GM21786 (cell line): ENCODE results near the gene TENT4B.

ENCODE experiments used
- ATAC-seq: cut with Tn5 transposase; IDR thresholded peaks from one replicate; pipeline ENCODE4 v1.9.1; 2021; ENCODE audit not compliant: unreplicated experiment

Gene TENT4B

GRCh38 chr16:50269769-50270509 is 116.8 kb downstream of the TENT4B start:
- ATAC-seq = no peak

DNA sequence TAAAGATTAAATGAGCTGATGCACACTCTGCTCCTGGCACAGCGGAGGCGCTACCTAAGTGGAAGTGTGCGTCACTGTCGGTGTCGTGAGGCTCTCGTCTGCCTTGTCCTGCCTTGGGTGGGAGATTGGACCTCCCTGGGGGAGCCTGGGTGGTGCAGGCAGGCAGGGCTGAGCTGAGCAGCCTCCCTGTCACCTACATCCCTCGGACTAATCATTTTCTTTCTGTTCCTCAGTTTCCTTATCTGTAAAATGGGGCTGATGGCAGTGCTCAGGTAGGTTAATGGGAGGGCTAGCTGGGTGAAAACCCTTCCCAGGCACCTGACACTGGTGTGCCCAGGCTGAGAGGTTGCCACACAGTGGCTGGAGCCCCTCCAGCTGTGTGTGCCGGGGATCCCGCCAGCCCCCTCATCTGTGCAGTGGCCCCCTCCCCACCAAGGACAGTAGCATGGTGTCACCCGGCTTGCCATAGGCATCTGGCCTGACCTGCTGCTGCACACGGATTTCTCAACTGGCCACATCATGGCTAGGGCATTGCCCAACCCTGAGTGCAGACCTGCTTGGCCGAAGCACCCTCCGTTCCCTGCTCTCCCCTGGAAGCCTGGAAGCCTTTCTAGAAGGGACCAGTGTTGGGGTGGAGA is 117.5 kb downstream of the TENT4B start:
- ATAC-seq = no peak

- no peak for ATAC-seq
These were observed 118.3 kb downstream of the TENT4B start for GRCh38 chr16:50271148-50272041.

DNA sequence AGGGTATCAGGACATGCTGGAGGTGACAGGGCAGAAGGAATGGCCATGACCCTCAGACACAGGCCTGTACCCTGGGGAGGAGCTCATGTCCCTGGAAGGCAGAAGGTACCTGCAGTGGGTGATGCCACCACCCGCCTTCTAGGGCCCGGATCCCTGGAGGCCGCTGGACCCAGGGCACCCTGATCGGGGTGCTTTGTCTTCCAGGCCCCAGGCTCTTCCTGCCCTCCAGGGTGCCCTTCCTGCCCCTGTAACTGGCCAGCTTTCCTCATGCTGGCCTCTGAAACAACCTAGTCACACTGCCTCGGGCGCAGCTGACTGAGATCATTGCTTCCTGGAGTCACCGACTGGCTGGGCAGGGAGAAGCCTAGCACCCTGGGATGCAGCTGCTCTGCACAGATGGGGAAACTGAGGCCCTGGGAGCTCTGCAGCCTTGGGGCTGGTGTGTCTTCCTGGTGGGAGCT is 119.0 kb downstream of the TENT4B start:
- ATAC-seq = no peak

DNA sequence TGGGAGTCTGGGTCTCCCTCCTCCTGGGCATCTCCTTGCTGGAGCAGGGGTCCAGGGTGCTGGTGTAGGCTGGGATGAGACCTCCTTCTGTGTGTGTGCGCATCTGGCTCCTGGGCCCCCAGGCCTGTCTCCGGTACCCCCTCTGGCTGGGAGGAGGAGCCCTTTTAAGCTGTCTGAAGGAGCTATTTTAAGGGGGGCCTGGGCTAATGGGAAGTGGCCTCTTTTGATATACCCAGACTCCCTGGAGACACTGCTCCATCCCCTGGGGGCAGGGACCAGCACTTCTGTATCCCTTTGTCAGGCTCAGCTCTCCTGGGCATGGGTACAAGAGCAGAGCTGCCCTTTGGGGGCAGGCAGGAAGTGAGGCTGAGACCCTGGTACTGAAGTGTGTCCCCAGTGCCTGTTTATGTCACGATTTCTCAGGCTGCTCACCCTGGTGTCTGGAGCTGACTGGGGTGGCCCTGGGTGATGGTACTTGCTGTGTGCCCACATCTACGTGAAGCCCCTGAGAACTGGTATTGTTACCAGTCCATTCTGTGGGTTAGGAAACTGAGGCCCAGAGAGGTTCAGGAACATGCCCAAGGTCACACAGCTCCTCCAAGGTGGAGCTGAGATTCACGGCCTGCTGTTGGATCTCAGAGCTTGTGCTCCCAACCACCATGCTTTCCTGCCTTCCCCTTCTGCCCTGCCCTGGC is 119.7 kb downstream of the TENT4B start:
- ATAC-seq = no peak

DNA sequence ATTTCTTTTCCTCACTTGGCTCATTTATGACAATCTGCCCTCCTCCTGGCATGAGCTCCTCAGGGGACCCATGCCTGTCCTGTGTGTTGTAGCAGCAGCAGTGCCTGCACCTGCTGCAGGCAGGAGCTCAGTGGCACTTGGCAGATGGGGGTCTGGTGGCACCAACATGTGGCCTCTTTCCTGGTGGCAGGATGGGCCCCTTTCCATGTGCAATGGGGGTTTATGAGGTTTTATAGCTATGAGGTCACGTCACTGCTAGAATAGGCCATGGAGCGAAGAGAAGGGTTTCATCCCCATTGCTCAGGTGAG is 120.2 kb downstream of the TENT4B start:
- ATAC-seq = no peak

DNA sequence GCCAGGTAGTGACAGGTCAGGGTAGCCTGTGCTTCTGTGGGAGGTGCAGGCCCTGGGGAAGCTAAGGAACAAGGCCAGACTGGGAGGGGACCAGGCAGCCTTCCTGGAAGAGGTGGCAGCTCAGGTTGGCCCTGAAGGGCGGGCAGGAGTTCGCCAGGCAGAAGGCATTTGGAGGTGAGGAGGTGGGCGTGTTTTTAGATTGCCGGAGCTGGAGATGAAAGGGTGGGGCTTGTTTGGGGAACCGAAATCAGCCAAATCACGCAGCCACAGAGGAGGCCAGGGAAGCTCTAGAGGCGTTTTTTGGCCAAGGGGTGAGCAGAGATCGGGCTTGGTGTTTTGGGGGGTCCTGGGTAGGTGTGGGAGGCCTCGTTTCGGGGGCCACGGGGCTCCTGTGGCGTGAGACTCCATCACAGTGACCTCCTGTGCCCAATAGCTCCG is 120.8 kb downstream of the TENT4B start:
- ATAC-seq = peak; percentile 73

DNA sequence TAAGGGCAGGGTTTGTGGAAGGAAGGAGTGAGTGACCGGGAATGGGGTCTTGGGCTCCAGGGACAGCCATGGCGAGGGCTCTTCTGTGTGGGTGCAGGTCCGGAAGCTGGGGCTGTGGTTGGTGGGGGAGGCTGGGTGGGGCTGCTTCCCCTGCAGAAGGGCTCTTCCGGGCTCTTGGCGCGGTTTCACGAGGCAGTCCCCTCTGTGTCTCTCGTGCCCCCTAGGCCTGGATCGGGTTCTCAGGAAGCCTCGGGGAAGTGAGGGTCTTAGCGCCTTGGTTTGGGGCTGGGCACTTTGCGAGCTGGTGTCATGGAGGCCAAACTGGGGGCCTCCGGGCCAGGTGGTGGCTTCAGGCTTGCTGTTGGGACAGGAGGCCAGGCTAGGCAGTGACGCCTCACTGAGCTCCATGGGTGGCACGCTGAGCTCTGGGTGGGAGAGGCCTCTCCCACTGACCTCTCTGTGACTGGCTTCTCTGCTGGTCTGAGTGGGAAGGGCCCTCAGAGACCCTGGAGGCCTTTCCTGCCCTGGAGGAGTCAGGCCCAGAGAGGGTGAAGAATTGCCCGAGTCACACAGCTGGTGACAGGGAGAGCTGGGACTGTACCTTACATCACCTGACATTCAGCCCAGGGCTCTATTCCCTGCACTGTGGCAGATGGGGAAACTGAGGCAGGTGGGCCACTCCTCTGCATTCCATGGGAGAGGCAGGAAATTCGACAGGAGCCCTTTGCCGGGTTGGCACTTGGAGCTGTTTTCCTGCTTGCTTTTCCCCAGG is 121.4 kb downstream of the TENT4B start:
- peak; percentile 24 for ATAC-seq

- no peak for ATAC-seq
These were observed 122.0 kb downstream of the TENT4B start for GRCh38 chr16:50275098-50275415.

- no peak for ATAC-seq
These were observed 122.6 kb downstream of the TENT4B start for GRCh38 chr16:50275428-50276325.

DNA sequence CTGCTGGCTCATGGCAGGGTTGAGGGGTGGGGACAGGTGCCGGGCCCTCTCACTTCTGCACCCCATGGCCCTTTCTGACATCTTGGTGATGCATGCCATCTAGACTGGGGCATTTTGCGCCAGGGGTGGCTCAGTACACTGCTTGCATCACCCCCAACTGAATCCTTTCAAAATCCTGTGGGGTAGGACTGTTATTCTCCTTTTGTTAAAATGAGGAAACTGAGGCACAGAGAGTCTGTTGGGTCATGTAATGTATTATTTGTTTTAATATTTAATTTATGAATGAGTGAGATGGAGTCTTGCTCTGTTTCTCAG is 123.2 kb downstream of the TENT4B start:
- no peak for ATAC-seq

DNA sequence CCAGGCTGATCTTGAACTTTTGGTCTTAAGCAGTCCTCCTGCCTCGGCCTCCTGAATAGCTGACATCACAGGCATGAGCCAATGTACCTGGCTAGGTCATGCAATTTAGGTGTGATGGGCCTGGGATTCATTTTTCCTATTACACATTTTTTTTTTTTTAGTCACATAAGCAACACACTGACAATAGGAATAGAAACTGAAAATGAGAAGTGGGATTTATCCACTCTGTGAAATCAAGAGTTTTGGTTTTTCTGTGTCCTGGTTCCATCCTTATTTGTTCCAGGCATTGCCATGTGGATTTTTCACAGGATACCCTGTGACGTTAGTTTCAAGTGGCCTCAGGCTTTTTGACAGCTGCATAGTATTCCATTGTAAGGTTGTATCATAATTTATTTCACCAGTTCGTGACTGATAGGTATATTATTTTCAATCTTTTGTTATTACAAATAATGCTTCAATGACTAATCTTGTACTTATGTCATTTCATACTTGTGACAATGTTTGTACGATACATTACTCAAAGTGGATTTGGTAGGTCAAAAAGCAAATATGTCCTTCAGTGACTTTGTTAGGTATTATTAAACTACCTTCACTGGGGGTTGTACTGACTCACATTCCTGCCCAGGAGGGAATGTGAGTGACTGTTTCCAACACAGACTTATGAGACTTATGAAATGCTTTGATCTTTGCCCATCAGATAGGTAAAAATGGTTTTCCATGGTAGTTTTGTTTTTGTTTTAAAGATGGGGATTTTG is 123.9 kb downstream of the TENT4B start:
- no peak for ATAC-seq

DNA sequence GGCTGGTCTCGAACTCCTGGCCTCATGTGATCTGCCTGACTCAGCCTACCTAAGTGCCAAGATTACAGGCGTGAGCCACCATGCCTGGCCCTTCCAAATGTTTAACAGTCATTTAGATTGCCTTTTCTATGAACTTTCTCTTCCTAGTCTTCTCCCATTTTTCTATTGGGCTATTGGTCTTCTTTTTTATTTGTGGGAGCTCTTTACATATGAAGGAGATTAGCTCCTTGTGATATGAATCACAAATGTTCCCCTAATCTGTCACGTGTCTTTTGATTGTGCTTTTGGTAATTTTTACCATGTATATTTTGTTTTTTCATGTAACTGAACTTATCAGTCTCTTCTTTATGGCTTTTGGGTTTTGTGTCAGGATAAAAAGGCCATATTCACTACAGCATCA is 125.1 kb downstream of the TENT4B start:
- no peak for ATAC-seq

DNA sequence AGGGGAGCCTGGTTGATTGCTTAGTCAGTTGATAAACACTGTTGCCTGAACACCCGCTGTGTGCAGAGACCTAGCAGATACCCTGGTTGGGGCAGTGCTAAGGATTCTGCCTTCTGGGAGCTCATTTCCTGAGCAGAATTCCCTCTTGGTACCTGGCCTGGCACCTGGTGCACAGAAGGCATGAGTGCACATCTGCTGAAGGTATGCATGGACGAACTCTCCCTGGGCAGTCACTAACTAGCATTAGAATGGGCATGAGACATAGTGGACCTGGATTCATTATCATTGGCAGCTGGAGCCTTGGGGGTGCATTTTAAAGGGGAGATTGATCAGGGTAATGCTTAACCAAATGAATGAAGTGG is 126.4 kb downstream of the TENT4B start:
- ATAC-seq = no peak

DNA sequence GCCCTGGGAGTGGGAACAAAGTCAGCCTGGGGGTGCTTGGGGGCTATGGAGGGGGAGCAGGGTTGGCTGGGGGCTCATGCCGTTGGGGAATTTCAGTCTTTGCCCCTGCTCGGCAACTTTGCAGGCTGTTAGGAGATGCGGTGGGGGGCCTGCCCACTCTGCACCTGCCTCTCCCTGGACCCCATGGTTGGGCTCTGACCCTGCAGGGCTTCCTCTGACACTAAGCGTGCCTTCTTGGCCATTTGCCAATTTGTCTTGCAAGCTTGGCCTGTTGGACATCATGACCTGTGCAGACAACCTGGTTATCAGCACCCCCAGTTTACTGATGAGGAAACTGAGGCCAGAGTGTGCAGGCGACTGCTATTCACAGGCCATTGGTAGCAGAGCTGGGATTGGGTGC is 127.8 kb downstream of the TENT4B start:
- ATAC-seq = no peak
